H1 (cell line): ENCODE measurements around the gene SGMS1. TPM values are rescaled to one million over a fixed set of nuclear protein-coding genes. Genes with fewer than 3 reads are reported as not detected.

Source experiments
- ASH2L ChIP-seq: fragments of 200-600, 300-600 bp; sonication (generic); IDR thresholded peaks from one replicate; pipeline ENCODE4 v1.7.1; 2017; ENCODE audit warnings: low read length
- CHD1 ChIP-seq: IDR thresholded peaks from 2 replicates; pipeline ENCODE4 v1.6.1; 2012; ENCODE audit warnings: low read depth, low read length, improper control_type of control experiment
- CHD7 ChIP-seq: fragments of 300-600 bp; sonication (generic); IDR thresholded peaks from 2 replicates; pipeline ENCODE4 v1.7.1; 2012; ENCODE audit warnings: low read length, moderate library complexity, mild to moderate bottlenecking, inconsistent platforms; ENCODE audit not compliant: insufficient replicate concordance
- JUND ChIP-seq: IDR thresholded peaks from 2 replicates; pipeline ENCODE4 v1.6.1; 2011; ENCODE audit warnings: mild to moderate bottlenecking, improper control_type of control experiment, low read length
- RAD21 ChIP-seq, 2 experiments: IDR thresholded peaks in 1 of 2; conservative IDR thresholded peaks in 1 of 2; 2 replicates each; pipeline ENCODE4 v1.6.1; 2011; ENCODE audit warnings: low read depth in 2 of 2, low read length in 2 of 2, improper control_type of control experiment in 1 of 2, inconsistent platforms in 1 of 2, mild to moderate bottlenecking in 1 of 2, moderate library complexity in 1 of 2
- SIN3A ChIP-seq, 2 experiments: IDR thresholded peaks in 1 of 2; conservative IDR thresholded peaks in 1 of 2; 2 replicates each; pipeline ENCODE4 v1.6.1; 2011 to 2012; ENCODE audit warnings: low read length in 2 of 2, improper control_type of control experiment in 1 of 2, low read depth in 1 of 2, mild to moderate bottlenecking in 1 of 2
- SP1 ChIP-seq: IDR thresholded peaks from 2 replicates; pipeline ENCODE4 v1.6.1; 2011; ENCODE audit warnings: low read depth, low read length
- SUZ12 ChIP-seq: fragments of 200-600 bp; sonication (generic); IDR thresholded peaks from 2 replicates; pipeline ENCODE4 v1.6.1; 2012; ENCODE audit warnings: mild to moderate bottlenecking, inconsistent platforms, low read length, moderate library complexity, mixed read lengths
- polyA plus RNA-seq, 7 experiments: library from polyadenylated mRNA; depleted of rRNA in 3 of 7; stranded (reverse) in 5 of 7; unstranded in 2 of 7; fragments of >200 nt in 5 of 7; fragments of 200-250 nt in 2 of 7; gene quantifications; 1 replicate in 5 of 7; 2 replicates in 1 of 7; 4 replicates in 1 of 7; pipeline versions ENCODE4 v1.2.1 to v1.2.3, GENCODE V29; 2011 to 2013; ENCODE audit warnings: missing spikeins in 2 of 7, mixed read lengths in 2 of 7
- total RNA-seq: library from RNA; stranded (reverse); fragmentation: NEBNext Ultra II Directional; extraction: Animal tissue kit (Norgen Biotek cat#: 25700); gene quantifications from 2 replicates; pipeline ENCODE4 v1.2.1, GENCODE V29; 2021
- TF ChIP-seq, protein P1 (sequence below): IDR thresholded peaks from 2 replicates; pipeline ENCODE4 v1.6.1; 2012; ENCODE audit warnings: low read length, inconsistent platforms

SGMS1 gene
- total and polyA plus RNA-seq, 2 of the 8 experiments (the other 6 are each of a cell fraction or from before 2014, with no cell fraction given) = 6.0 to 15.6 TPM

- no peak for TF ChIP-seq CHD7
- no peak for TF ChIP-seq CHD1
- TF ChIP-seq, protein P1, sequence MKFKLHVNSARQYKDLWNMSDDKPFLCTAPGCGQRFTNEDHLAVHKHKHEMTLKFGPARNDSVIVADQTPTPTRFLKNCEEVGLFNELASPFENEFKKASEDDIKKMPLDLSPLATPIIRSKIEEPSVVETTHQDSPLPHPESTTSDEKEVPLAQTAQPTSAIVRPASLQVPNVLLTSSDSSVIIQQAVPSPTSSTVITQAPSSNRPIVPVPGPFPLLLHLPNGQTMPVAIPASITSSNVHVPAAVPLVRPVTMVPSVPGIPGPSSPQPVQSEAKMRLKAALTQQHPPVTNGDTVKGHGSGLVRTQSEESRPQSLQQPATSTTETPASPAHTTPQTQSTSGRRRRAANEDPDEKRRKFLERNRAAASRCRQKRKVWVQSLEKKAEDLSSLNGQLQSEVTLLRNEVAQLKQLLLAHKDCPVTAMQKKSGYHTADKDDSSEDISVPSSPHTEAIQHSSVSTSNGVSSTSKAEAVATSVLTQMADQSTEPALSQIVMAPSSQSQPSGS = no peak
- TF ChIP-seq RAD21 (IDR thresholded peaks at IDR 0.05 in 1 of 2, conservative IDR thresholded peaks at IDR 0.05 in 1 of 2; ENCODE audit: low read depth in 2 of 2, low read length in 2 of 2) = no peak
- no peak for TF ChIP-seq SUZ12
- no peak for TF ChIP-seq ASH2L
- no peak for TF ChIP-seq SP1
- TF ChIP-seq SIN3A (conservative IDR thresholded peaks at IDR 0.05 in 1 of 2, IDR thresholded peaks at IDR 0.05 in 1 of 2; ENCODE audit: low read depth in 1 of 2, low read length in 2 of 2) = no peak
- no peak for TF ChIP-seq JUND
Observed at GRCh38 chr10:50526185-50526584, 97.6 kb downstream of the SGMS1 start (continued).
